T-helper 17 cell (primary cell): ENCODE measurements around the gene TPCN2. TPM values are rescaled to one million over a fixed set of nuclear protein-coding genes. Genes with fewer than 3 reads are reported as not detected.

Experiments used
- ATAC-seq: fragments of 150-1000 bp; cut with Tn5 transposase; 2 replicates; pipeline ENCODE4 v1.10.0; 2021; ENCODE audit warnings: mild to moderate bottlenecking, moderate library complexity
- DNase-seq, 3 donors: peaks; one replicate each; pipeline versions ENCODE4 v3.0.0 to v3.0.0-alpha.2; 2020 to 2021
- H3K9me3 ChIP-seq: one replicate; pipeline ENCODE4 v1.7.0; 2013; ENCODE audit warnings: low read length, mild to moderate bottlenecking; ENCODE audit not compliant: control insufficient read depth, poor library complexity, severe bottlenecking
- H3K27ac Mint-ChIP-seq: one replicate; pipeline ENCODE4 v1.8.0; 2022; ENCODE audit warnings: mild to moderate bottlenecking, moderate library complexity, mixed read lengths
- H3K27me3 Mint-ChIP-seq: one replicate; pipeline ENCODE4 v1.8.0; 2022; ENCODE audit warnings: mixed read lengths
- H3K36me3 Mint-ChIP-seq: one replicate; pipeline ENCODE4 v1.8.0; 2022; ENCODE audit warnings: low read depth, mixed read lengths
- H3K4me1 Mint-ChIP-seq: one replicate; pipeline ENCODE4 v1.8.0; 2022; ENCODE audit warnings: mild to moderate bottlenecking, mixed read lengths
- H3K4me3 Mint-ChIP-seq: one replicate; pipeline ENCODE4 v1.8.0; 2022; ENCODE audit warnings: mild to moderate bottlenecking, moderate library complexity, mixed read lengths
- total RNA-seq, 4 donors: library from RNA in 2 of 4; stranded (reverse) in 2 of 4; gene quantifications; one replicate each; pipeline ENCODE4 v1.2.3 and lab custom pipeline; 2022 to 2026

TPCN2 gene
- total RNA-seq, 2 donors from 2014 or later, result 9.1 to 16.4 TPM

DNA sequence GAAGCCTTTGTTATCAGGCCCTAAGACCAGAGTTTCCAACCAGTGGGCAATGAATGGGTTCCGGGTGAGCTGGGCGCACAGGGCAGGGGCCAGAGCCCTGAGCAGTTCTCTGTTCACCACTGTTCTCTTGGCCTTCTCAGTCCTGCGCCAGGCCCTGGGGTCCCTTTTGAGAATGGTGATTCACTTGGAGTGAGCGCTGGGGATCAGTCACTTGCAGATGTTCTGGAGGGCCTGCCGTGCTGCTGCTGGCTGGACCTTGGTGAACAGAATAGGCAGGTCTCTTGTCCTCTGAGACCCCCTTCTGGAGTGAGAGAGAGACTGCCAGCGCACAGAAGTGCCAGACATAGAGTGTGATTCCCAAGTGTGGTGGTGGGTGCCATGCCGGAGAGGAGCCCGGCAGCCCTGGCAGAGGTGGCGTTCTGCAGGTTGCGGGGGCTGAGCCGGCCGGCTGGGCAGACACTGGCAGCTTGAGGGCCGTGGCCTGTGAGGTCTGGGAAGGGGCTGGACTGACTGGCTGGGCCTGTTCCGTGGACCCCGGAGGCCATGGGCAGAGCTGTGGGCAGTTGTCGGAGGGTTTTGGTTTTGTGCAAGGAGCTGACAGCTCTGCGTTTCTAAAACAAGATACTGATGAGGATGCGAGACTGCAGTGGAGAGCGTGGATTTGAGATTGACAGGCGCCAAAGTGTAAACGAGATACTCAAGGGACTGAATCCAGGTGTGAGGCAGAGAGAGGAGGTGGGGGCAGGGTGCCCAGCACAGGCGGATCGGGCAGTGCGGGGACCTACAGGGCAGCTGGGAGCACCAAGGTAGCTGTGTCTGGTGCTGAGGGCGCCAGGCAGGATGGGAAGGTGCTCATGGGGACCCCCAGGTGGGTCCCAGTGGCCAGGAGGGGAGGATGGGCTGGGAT lies 12.3 kb downstream of the TPCN2 start:
- DNase-seq (no peak), ATAC-seq (no peak)
- peaks cover 10% of the 10 kb centered on the region for H3K4me1 Mint-ChIP-seq
- no peaks in the 10 kb centered on the region for H3K9me3 ChIP-seq
- peak overlapping the region; percentile 67 for H3K27ac Mint-ChIP-seq
- H3K36me3 Mint-ChIP-seq, result peaks cover 4% of the 10 kb centered on the region
- H3K27me3 Mint-ChIP-seq, result no peaks in the 10 kb centered on the region
- H3K4me3 Mint-ChIP-seq, result no peak overlapping the region

DNA sequence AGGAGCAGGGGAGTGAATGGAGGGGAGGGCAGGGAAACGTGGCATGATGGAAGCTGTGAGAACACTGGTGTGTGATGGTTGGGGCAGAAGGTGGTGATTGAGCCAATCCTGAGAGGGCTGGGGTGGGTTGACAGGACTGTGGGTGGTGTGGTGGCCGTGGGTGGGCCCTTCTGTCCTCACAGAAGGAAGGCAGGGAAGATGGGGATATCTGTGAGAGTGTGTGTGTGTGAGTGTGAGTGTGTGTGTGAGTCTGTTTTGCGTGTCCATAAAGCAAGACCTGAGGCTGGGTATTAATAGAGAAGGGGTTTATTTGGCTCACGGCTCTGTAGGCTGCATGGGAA lies 13.0 kb downstream of the TPCN2 start:
- DNase-seq, result no peak
- ATAC-seq, result no peak
- H3K4me1 Mint-ChIP-seq, result peaks cover 8% of the 10 kb centered on the region
- H3K36me3 Mint-ChIP-seq, result peaks cover 4% of the 10 kb centered on the region
- no peaks in the 10 kb centered on the region for H3K27me3 Mint-ChIP-seq
- H3K27ac Mint-ChIP-seq, result no peak overlapping the region
- H3K4me3 Mint-ChIP-seq, result no peak overlapping the region
- no peaks in the 10 kb centered on the region for H3K9me3 ChIP-seq

DNA sequence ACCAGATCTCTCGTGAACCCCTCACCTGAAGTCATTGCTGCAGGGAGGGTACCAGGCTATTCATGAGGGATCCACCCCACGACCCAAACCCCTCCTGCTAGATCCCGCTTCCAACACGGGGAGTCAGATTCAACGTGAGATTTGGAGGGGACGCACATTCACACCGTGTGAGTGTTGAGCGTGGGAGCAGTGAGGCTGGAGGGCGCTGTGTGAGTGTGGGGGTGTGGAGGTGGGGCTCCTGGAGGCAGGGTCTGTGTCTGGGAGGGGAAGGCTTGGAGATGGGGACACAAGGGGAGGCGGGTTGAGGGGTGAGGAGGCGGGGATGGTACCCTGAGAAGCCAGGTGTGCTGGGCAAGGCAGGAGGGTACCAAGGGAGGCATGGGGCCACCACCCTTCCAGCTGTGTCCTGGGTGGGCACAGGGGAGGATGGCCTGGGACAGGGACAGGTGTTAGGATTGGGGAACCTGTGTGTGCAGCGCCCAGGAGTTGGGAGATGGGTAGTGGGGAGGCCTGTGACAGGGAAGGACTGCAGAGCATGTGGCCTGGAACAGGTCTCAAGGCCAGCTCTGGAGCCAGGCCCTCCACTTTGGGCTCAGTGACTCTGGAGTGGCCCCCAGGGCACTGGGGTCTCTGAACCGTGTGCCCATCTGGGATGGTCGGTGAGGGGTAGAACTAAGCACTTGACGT lies 13.6 kb downstream of the TPCN2 start:
- H3K9me3 ChIP-seq, result no peaks in the 10 kb centered on the region
- DNase-seq (no peak), ATAC-seq (no peak)
- no peak overlapping the region for H3K27ac Mint-ChIP-seq
- H3K4me1 Mint-ChIP-seq, result peaks cover 8% of the 10 kb centered on the region
- no peaks in the 10 kb centered on the region for H3K27me3 Mint-ChIP-seq
- no peak overlapping the region for H3K4me3 Mint-ChIP-seq
- H3K36me3 Mint-ChIP-seq, result peaks cover 4% of the 10 kb centered on the region

DNA sequence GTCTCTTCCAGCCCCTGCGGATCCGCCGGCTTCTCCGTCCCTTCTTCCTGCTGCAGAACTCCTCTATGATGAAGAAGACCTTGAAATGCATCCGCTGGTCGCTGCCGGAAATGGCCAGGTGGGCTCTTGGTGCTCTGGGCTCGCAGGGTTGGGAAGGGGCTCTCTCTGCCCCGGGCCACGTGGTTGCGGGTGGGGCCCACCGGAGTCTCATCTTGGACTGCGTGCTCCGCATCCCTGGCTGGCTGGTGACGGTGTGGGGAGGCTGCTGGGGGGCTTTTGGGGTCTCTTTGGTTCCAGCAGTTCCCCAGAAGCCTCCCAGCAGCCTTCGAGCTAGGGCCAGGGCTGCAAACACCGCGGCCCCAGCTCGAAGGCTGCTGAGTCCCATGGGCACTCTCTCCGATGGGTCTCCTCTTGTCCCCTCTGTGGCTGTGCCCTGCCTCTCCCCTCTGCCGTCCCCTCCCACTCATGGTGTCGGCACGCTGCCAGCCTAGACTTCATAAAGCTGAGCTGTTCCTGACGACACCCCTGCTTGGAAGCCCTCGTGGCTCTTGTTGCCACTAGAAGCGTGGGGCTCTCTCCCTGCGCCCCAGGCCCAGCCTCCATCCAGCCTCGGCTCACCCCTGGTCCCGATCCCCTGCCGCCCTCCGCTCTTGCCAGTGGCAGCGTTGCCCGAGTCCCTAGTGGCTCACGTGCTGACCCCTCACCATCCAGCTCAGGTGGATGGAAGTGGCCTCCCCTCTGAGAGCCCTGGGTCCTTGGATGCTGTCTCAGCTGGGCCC lies 14.3 kb downstream of the TPCN2 start:
- no peak for ATAC-seq
- Mint-ChIP-seq H3K4me3 (no peak overlapping the region), H3K27me3 (no peaks in the 10 kb centered on the region), H3K27ac (no peak overlapping the region), H3K36me3 (peaks cover 7% of the 10 kb centered on the region), H3K4me1 (peaks cover 11% of the 10 kb centered on the region)
- no peak for DNase-seq
- H3K9me3 ChIP-seq, result no peaks in the 10 kb centered on the region

DNA sequence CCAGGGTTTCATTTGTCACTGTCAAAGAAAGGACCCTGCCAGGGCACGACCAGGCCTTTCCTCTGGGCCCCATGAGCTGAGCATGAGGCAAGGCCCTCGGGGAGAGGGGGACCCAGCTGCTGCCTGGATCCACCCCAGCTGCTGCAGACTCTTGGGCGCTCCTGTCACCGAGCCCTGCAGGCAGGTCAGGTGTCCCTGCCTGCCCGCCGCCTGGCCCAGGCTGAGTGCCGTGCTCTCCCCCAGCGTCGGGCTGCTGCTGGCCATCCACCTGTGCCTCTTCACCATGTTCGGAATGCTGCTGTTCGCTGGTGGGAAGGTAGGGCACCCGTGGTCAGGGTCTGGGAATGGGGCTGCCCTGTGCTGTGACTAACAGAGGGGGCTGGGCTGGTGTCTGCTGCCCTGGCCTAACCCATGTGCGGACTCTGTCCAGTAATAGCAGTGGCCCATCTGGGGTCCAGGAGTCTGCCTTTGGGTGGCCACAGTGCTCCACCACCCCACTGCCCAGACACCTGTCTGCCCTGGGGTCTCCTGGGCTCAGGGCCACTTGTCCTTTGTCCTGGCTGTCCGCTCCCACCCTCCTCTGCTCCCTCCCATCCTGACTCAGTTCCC lies 15.0 kb downstream of the TPCN2 start:
- ATAC-seq, result no peak
- DNase-seq, result no peak
- H3K36me3 Mint-ChIP-seq, result peaks cover 7% of the 10 kb centered on the region
- H3K4me1 Mint-ChIP-seq, result peaks cover 11% of the 10 kb centered on the region
- H3K9me3 ChIP-seq, result no peaks in the 10 kb centered on the region
- H3K27ac Mint-ChIP-seq, result no peak overlapping the region
- no peaks in the 10 kb centered on the region for H3K27me3 Mint-ChIP-seq
- H3K4me3 Mint-ChIP-seq, result no peak overlapping the region

DNA sequence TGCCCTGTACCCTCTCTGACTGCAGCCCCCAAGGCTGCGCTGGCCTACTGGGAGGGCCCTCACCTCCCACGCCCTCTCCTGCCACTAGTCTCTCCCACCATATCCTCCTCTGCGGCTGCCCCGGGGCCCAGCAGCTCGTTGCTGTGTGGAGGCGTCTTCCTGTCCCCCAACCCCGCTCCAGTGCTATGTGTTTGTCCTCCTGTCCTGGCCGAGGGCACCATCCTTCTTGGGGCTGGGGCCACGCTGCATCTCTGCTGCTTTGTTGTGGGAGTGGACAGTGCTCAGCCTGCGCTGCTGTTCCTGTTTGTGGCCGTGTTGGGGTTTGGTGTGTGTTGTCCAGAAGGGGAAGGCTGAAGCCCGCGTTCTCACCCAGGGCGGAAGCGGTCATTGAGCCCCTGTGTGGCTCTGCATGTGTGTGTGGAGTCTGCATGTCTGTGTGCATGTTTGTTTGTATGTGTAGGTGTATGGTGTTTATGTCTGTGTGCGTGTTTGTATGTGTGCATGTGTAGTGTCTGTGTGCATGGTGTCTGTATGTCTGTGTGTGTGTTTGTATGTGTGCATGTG lies 15.7 kb downstream of the TPCN2 start:
- H3K4me1 Mint-ChIP-seq, result peaks cover 11% of the 10 kb centered on the region
- ATAC-seq, result no peak
- no peaks in the 10 kb centered on the region for H3K27me3 Mint-ChIP-seq
- H3K36me3 Mint-ChIP-seq, result peaks cover 7% of the 10 kb centered on the region
- no peak for DNase-seq
- no peak overlapping the region for H3K27ac Mint-ChIP-seq
- no peaks in the 10 kb centered on the region for H3K9me3 ChIP-seq
- no peak overlapping the region for H3K4me3 Mint-ChIP-seq

DNA sequence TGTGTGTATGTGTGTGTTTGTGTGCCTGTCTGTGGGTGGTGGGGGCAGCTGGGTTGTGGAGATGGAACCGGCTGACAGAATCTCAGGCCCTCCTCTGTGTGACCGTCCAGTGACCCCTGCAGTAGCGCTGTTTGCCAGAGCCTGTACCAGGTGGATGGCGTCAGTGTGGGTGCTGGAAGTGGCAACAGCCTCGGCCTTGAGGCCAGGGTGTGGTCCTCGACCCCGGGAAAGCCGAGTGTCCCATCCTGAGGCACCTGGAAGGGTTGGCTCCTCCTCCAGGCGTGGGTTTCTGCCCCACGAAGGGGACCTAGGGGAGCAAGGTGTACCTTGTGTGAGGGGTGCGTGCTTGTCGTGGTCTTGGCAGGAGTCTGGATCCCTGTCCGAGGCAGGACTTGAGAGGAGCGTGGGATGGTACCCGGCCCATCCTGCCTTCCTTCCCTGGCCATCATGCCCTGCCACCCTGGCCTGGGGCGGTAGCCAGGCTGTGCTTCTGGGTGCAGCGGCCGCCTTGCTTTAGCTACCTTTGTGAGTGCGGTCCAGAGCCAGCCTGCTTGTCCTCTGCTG lies 16.5 kb downstream of the TPCN2 start:
- H3K9me3 ChIP-seq, result no peaks in the 10 kb centered on the region
- H3K4me3 Mint-ChIP-seq, result no peak overlapping the region
- H3K27ac Mint-ChIP-seq, result peak overlapping the region; percentile 11
- peaks cover 4% of the 10 kb centered on the region for H3K36me3 Mint-ChIP-seq
- no peaks in the 10 kb centered on the region for H3K27me3 Mint-ChIP-seq
- no peak for ATAC-seq
- DNase-seq, result no peak
- peaks cover 11% of the 10 kb centered on the region for H3K4me1 Mint-ChIP-seq

DNA sequence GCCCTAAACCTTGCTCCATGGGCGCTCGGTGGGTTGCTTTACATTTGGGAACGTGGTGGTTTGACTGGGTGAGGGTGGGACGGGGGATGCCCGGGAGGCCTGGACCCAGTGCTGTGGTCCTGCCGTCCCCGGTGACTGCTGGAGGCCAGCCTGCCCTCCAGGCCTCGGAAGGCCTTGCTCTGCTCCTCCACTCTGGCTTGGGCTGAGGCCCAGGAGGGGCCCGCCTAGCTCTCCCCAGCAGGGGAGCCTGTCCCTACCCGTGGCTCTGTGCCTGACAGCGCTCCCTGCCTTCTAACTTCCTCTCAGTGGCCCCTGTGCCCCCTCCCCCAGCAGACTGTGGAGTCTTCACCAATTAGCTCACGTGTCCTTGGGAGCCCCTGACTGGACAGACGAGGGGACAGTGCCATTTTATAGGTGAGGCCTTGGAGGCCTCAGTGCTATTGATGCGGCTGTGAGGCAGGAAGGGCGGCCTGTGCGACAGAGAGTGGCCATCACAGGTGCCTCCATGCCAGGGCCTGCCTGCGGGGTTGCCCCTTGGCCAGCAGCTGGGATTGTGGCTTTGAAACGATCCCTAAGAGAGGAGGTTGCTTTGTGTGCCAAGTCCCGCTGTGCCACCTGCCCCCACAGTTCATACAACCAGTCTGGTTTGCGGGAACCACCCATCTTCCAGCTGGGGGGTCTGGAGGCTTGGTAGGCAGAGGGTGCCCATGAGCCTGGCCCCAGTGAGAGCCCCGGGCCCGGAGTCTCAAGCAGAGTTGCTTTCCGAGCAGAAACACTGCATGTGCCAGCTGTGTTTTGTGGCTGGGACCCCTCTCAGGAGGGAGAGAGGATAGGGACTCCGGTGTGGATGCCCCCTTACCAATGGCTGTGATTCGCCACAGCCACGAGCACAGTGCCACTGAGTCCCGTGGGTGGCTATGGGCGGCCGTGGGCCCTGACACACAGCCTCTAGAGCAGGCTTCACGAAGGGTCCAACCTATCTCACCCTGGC lies 17.7 kb downstream of the TPCN2 start:
- Mint-ChIP-seq H3K4me3 (no peak overlapping the region), H3K4me1 (peaks cover 8% of the 10 kb centered on the region), H3K36me3 (peaks cover 4% of the 10 kb centered on the region), H3K27me3 (no peaks in the 10 kb centered on the region), H3K27ac (peak overlapping the region; percentile 11)
- ATAC-seq, result no peak
- DNase-seq, result no peak
- H3K9me3 ChIP-seq, result no peaks in the 10 kb centered on the region

DNA sequence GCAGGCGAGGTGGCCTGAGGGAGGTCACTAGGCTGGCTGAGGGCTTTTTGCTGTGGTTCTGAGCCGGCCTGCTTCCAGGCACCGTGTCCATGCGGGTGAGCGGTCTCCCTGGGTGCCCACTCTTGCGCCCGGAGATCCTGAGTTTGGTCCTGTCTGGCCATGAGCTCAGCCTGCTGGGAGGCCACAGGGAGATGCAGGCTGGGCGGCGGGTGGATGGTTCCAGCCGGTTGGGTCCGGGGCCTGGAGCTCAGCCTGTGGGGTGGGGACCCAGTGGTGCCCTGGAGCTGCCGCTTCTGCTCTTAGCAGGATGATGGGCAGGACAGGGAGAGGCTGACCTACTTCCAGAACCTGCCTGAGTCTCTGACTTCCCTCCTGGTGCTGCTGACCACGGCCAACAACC lies 18.5 kb downstream of the TPCN2 start:
- H3K4me1 Mint-ChIP-seq, result peaks cover 6% of the 10 kb centered on the region
- H3K36me3 Mint-ChIP-seq, result peaks cover 4% of the 10 kb centered on the region
- no peak overlapping the region for H3K4me3 Mint-ChIP-seq
- H3K27ac Mint-ChIP-seq, result peak overlapping the region; percentile 21
- DNase-seq, result no peak
- no peaks in the 10 kb centered on the region for H3K9me3 ChIP-seq
- ATAC-seq, result no peak
- H3K27me3 Mint-ChIP-seq, result no peaks in the 10 kb centered on the region

DNA sequence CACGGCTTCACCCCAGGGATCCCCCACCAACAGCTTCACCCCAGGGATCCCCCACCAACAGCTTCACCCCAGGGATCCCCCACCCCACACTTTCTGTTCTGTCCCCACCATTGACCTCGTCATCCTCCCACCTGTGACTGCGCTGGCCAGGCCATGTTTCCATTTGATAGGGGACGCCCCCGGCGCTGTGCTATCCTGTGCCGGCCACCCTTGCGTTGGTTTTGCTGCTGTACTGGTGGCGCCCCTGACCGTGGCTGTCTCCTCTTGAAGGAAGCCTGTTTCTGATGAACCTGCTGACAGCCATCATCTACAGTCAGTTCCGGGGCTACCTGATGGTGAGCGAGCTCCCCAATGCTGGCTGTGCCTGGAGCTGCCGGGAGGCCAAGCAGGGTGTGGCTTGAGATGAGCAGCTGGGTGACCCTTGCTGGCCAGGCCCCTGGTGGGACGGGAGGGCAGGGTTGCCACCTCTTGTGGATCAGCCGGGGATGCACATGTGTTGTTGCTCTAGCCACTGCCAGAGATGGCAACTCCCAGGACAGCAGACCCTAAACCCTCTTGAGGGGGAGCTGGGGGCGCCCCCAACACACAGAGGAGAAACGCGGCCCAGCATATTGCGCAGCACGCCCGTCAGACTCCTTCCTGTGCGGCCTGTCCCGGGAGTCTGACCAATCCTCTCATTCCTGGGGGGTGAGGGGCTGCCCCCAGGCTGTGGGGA lies 22.5 kb downstream of the TPCN2 start:
- no peaks in the 10 kb centered on the region for H3K9me3 ChIP-seq
- Mint-ChIP-seq H3K4me1 (peaks cover 15% of the 10 kb centered on the region), H3K4me3 (no peak overlapping the region), H3K36me3 (peaks cover 4% of the 10 kb centered on the region), H3K27me3 (no peaks in the 10 kb centered on the region), H3K27ac (no peak overlapping the region)
- ATAC-seq (no peak), DNase-seq (no peak)

DNA sequence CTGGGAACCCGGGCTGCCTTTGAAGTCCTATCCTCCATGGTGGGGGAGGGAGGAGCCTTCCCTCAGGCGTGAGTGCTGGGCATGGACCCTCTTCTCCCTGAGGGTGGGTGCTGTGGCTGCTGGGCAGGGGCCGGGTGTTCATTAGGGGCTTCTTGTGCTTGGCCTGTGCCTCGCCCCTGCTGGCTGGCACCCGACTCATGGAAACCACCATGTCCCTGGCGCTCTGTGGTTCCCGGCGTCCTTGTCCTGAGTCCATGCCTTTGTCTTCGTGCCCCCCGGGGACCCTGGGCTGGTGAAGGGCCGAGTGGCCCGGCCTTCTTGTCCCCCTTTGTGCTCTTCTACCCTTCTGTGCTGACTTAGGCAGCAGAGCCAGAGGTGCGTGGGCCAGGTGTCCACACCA lies 23.2 kb downstream of the TPCN2 start:
- H3K27ac Mint-ChIP-seq, result no peak overlapping the region
- no peak for DNase-seq
- no peaks in the 10 kb centered on the region for H3K9me3 ChIP-seq

More for the DNA sequence above, 23.2 kb downstream of the TPCN2 start:
- no peaks in the 10 kb centered on the region for H3K27me3 Mint-ChIP-seq
- H3K4me3 Mint-ChIP-seq, result no peak overlapping the region
- H3K4me1 Mint-ChIP-seq, result peaks cover 15% of the 10 kb centered on the region
- no peak for ATAC-seq
- peaks cover 4% of the 10 kb centered on the region for H3K36me3 Mint-ChIP-seq
